Gastrocnemius medialis (tissue), 4 donors: Measurements from ENCODE around the gene FAM47A.

Experiments
- CTCF ChIP-seq, 5 experiments: fragments of 450-650 bp in 3 of 5; fragments of 200-600 bp in 2 of 5; sonication (generic) in 2 of 5; IDR thresholded peaks in 4 of 5; conservative IDR thresholded peaks in 1 of 5; 1 replicate in 4 of 5; 2 replicates in 1 of 5; pipeline ENCODE4 v1.5.1; 2016 to 2019; ENCODE audit warnings: antibody characterized with exemption in 5 of 5, mild to moderate bottlenecking in 3 of 5, moderate library complexity in 3 of 5
- POLR2A ChIP-seq, 2 donors: fragments of 450-650 bp; IDR thresholded peaks; one replicate each; pipeline ENCODE4 v1.6.1; 2017; ENCODE audit warnings: antibody characterized with exemption in 2 of 2, mild to moderate bottlenecking in 2 of 2, moderate library complexity in 2 of 2

GRCh38 chrX:34144246-34144645 is 12.1 kb upstream of the FAM47A start:
- no peak for TF ChIP-seq POLR2A (IDR thresholded peaks at IDR 0.05)
- TF ChIP-seq CTCF (IDR thresholded peaks at IDR 0.05 in 4 of 5, conservative IDR thresholded peaks at IDR 0.05 in 1 of 5) = no peak
